HFFc6 (cell line): ENCODE measurements around the gene SEPTIN3. TPM values are rescaled to one million over a fixed set of nuclear protein-coding genes. Genes with fewer than 3 reads are reported as not detected.

Source experiments
- DNase-seq: peaks from one replicate; pipeline ENCODE4 v3.0.0-alpha.2; 2018
- H3K27ac Mint-ChIP-seq: 2 replicates; pipeline ENCODE4 v1.8.0; 2020; ENCODE audit warnings: mild to moderate bottlenecking, mixed read lengths
- H3K27me3 Mint-ChIP-seq: 2 replicates; pipeline ENCODE4 v1.8.0; 2021; ENCODE audit warnings: mild to moderate bottlenecking, moderate library complexity, mixed read lengths; ENCODE audit not compliant: insufficient read depth
- H3K36me3 Mint-ChIP-seq: 2 replicates; pipeline ENCODE4 v1.8.0; 2021; ENCODE audit warnings: low read depth, mixed read lengths
- H3K4me1 Mint-ChIP-seq: 2 replicates; pipeline ENCODE4 v1.8.0; 2020; ENCODE audit warnings: low read depth, mixed read lengths
- H3K4me3 Mint-ChIP-seq: 2 replicates; pipeline ENCODE4 v1.8.0; 2020; ENCODE audit warnings: mild to moderate bottlenecking, moderate library complexity, mixed read lengths
- H3K9me3 Mint-ChIP-seq: 2 replicates; pipeline ENCODE4 v1.8.0; 2020; ENCODE audit warnings: mild to moderate bottlenecking, mixed read lengths
- long read RNA-seq: library from polyadenylated mRNA; unstranded; transcript quantifications from one replicate; pipeline ENCODE4 v2.0.0, GENCODE V29; 2019
- total RNA-seq, 6 experiments: library from RNA; stranded (reverse); fragmentation: NEBNext Ultra II Directional; extraction: Animal tissue kit (Norgen Biotek cat#: 25700); gene quantifications; 2 replicates in 1 of 6; 3 replicates in 5 of 6; pipeline ENCODE4 v1.2.3, GENCODE V29; 2021
- TF ChIP-seq, protein P1 (sequence below): fragments of 200-600 bp; sonication (generic); IDR thresholded peaks from 2 replicates; pipeline ENCODE4 v1.5.0; 2021; ENCODE audit warnings: antibody characterized with exemption, mild to moderate bottlenecking

SEPTIN3 gene, protein sequence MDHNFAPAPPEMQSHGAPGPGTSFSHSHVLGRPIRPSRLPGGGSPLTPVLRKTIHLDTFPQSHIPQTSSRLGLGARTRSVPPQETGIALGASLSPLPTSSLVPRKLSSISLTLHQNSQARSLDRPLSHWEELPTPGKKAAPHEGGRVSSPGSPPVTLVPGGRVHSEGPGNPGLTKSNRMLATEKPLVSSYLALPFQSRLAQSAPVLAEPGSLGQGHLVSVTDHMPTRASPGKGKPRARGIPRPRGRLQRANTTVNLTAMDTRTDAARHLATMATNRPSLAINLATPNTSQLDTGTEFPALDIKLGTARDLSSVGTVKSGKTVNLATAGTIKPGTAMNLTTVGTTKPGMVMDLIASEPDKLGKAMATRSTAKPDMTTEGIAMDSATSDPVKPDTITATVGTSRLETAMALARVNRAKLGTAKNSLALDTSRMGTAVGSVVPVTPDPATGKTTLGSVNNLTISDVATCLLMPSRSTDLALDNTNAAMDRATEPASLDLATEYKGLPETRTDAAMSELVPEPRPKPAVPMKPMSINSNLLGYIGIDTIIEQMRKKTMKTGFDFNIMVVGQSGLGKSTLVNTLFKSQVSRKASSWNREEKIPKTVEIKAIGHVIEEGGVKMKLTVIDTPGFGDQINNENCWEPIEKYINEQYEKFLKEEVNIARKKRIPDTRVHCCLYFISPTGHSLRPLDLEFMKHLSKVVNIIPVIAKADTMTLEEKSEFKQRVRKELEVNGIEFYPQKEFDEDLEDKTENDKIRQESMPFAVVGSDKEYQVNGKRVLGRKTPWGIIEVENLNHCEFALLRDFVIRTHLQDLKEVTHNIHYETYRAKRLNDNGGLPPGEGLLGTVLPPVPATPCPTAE
- total RNA-seq: under 1 TPM in 2 of 6 experiments, not detected in 4; 0.05 to 0.17 TPM
- long read RNA-seq: 0 reads

DNA sequence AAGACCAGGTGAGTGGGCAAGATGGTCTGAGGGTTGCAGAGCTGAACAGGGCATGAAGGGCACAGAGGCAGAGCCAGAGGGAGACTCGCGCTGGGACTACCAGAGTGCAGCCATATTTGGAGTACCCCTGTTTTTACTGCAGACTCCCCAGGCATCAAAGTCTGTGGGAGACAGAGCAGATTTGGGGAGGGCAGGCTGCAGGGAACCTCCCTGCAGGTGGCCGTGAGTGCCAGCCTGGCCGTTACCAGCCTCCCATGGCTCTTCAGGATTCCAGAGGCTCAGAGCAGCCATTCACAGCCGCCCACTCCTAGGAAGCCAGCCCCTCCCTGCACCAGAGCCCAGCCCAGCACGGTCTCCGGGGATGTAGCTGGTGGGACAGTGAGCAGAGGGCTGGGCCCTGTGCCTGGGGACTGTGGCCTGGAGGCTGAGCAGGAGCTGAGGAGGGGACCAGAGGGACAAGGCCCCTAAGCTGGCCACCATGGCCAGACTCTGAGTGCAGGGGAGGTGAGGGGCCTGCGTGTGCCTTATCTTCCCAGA is at the start of gene SEPTIN3:
Gene SEPTIN3 (plus strand): TSS at position 334 of the 537 bp plus-strand sequence. CDS start 2,050 bp downstream, outside the sequence.
- TF ChIP-seq, protein P1, sequence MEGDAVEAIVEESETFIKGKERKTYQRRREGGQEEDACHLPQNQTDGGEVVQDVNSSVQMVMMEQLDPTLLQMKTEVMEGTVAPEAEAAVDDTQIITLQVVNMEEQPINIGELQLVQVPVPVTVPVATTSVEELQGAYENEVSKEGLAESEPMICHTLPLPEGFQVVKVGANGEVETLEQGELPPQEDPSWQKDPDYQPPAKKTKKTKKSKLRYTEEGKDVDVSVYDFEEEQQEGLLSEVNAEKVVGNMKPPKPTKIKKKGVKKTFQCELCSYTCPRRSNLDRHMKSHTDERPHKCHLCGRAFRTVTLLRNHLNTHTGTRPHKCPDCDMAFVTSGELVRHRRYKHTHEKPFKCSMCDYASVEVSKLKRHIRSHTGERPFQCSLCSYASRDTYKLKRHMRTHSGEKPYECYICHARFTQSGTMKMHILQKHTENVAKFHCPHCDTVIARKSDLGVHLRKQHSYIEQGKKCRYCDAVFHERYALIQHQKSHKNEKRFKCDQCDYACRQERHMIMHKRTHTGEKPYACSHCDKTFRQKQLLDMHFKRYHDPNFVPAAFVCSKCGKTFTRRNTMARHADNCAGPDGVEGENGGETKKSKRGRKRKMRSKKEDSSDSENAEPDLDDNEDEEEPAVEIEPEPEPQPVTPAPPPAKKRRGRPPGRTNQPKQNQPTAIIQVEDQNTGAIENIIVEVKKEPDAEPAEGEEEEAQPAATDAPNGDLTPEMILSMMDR: no peak
- peaks cover 20% of the 10 kb centered on the region for H3K27me3 Mint-ChIP-seq
- no peak within 1 kb of the TSS for H3K4me3 Mint-ChIP-seq
- no peaks in the 10 kb centered on the region for H3K36me3 Mint-ChIP-seq
- peaks cover 10% of the 10 kb centered on the region for H3K4me1 Mint-ChIP-seq
- no peak within 1 kb of the TSS for H3K27ac Mint-ChIP-seq
- no peak for DNase-seq
- H3K9me3 Mint-ChIP-seq: no peaks in the 10 kb centered on the region

DNA sequence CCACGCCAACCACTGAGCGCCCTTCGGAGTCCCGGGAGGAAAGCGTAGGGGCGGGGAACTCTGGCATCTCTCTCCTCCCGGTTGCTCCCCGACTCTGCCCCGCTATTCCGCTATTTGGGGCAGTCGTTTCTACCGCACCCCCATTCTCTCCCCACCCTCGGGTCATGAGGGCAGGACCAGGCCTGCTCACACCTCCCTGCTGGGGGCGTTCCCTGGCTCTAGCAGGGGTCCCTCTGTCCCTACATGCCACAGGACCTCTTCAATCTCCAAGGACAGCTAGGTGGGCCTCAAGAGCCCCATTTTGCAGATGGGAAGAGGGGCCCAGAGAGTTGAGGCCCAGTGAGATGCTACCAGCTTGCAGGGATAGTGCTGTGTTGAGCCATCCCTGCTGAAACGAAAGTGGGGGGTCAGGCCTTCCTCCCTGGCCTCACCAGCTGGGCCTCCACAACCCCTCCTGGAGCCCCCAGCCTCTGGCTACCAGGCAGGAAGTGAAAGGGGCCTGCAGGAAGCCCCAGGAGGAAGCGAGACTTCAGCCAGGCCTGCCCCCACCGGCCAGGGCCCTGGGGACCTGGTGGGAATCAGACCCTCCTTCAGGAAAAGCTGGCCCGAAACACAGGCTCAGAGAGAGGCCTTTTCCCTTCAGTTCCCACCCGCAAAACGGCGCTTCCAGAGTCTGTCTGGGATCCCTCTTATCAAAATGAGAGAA is 48.8 kb upstream of the SEPTIN3 start:
- no peak for DNase-seq
- Mint-ChIP-seq H3K27ac (no peak overlapping the region), H3K9me3 (no peaks in the 10 kb centered on the region), H3K36me3 (no peaks in the 10 kb centered on the region), H3K4me1 (peaks cover 5% of the 10 kb centered on the region; the same call in 1 of the 2 replicates), H3K27me3 (peaks cover 18% of the 10 kb centered on the region), H3K4me3 (no peak overlapping the region)
- TF ChIP-seq, protein P1: no peak

DNA sequence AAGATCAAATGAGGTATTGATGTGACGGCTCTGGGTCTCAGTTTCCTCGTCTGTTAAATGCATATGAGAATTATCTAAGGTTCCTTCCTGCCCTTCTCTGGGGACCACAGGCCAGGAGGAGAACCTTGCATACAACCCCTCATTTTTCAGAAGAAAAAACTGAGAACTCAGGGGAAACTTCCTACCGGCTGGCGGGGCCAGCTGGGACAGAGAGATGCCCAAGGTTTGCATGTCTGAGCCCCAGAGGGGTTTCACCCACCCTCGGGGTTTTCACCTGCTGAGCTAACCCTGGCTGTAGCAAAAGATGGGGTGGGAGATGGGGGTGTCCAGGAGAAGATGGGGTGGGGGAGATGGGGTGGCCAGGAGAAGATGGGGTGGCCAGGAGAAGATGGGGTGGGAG is 46.9 kb upstream of the SEPTIN3 start:
- Mint-ChIP-seq H3K4me3 (no peak overlapping the region), H3K36me3 (no peaks in the 10 kb centered on the region), H3K27me3 (peaks cover 12% of the 10 kb centered on the region), H3K9me3 (no peaks in the 10 kb centered on the region), H3K4me1 (peaks cover 5% of the 10 kb centered on the region; the same call in 1 of the 2 replicates), H3K27ac (no peak overlapping the region)
- DNase-seq: no peak
- TF ChIP-seq, protein P1: no peak

DNA sequence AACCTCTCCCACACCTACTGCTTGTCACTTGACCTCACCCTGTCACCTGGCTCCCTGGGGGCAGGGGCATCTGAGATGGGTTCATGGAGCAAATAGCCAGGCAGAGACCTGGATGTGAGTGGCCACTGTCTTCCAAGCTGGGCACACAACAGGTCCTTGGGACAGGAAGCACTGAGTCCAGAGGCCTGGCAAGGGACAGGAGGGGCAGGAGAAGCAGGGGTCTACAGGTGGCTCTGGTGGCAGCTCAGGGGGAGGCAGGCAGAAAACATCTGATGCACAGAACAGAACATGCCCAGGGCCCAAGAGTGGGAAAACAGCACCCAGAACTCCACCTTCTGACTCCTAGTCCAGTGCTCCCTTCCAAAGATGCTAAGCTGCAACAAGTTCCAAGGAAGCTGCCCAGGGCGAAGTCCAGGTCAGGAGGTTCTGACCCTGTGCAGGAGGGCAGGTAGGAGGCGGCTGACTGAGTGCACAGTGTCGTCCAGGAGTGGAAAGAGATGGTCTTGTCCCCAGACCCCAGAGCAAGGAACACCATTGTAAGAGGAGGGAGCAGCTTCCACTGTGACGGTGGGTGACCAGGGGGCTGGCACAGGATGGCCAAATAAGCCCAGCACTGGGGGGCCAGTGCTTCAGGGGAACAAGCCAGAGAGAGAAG is 46.2 kb upstream of the SEPTIN3 start:
- Mint-ChIP-seq H3K27me3 (peaks cover 17% of the 10 kb centered on the region), H3K27ac (no peak overlapping the region), H3K9me3 (no peaks in the 10 kb centered on the region), H3K36me3 (no peaks in the 10 kb centered on the region), H3K4me1 (peaks cover 3% of the 10 kb centered on the region; the same call in 1 of the 2 replicates), H3K4me3 (no peak overlapping the region)
- TF ChIP-seq, protein P1: no peak
- DNase-seq: no peak
